Naive thymus-derived CD4-positive, alpha-beta T cell (primary cell): ENCODE data around the gene SLC16A9. TPM values are rescaled to one million over a fixed set of nuclear protein-coding genes. Genes with fewer than 3 reads are reported as not detected.

Experiments
- ATAC-seq: fragments of 150-1000 bp; cut with Tn5 transposase; 2 replicates; pipeline ENCODE4 v1.10.0; 2021; ENCODE audit warnings: mild to moderate bottlenecking, moderate library complexity
- CTCF ChIA-PET: fragments of 350-600 bp; sonication (Branson Sonifier 250); formaldehyde crosslinking; loops from one replicate; lab custom pipeline; 2021; ENCODE audit warnings: antibody characterized with exemption; lab: Charles Lee
- POLR2A ChIA-PET: fragments of 350-600 bp; sonication (Branson Sonifier 250); formaldehyde crosslinking; loops from one replicate; lab custom pipeline; 2021; ENCODE audit warnings: antibody characterized with exemption, inconsistent platforms; lab: Charles Lee
- DNase-seq, 9 donors: peaks; one replicate each; pipeline versions ENCODE4 v3.0.0 to v3.0.0-alpha.2; 2020 to 2022; ENCODE audit warnings: mixed read lengths in 1 of 9
- H3K27ac ChIP-seq: one replicate; pipeline ENCODE4 v1.7.0; 2013; ENCODE audit warnings: mild to moderate bottlenecking, low read depth, low read length, moderate library complexity
- H3K27me3 ChIP-seq, 2 donors: one replicate each; pipeline ENCODE4 v1.7.0; 2013; ENCODE audit warnings: low read length in 2 of 2, mild to moderate bottlenecking in 2 of 2, moderate library complexity in 2 of 2; ENCODE audit not compliant: control insufficient read depth in 2 of 2, insufficient read depth in 2 of 2
- H3K36me3 ChIP-seq, 3 experiments: 1 replicate in 2 of 3; 2 replicates in 1 of 3; pipeline ENCODE4 v1.7.0; 2013; ENCODE audit warnings: low read length in 3 of 3, mild to moderate bottlenecking in 3 of 3, moderate library complexity in 1 of 3; ENCODE audit not compliant: insufficient read depth in 3 of 3, control insufficient read depth in 2 of 3
- H3K4me1 ChIP-seq, 2 donors: one replicate each; pipeline ENCODE4 v1.7.0; 2013; ENCODE audit warnings: low read length in 2 of 2, mild to moderate bottlenecking in 2 of 2, moderate library complexity in 1 of 2; ENCODE audit not compliant: control insufficient read depth in 2 of 2, insufficient read depth in 2 of 2
- H3K4me3 ChIP-seq: 2 replicates; pipeline ENCODE4 v1.7.0; 2013; ENCODE audit warnings: mild to moderate bottlenecking, low read length
- H3K9me3 ChIP-seq, 3 experiments: 1 replicate in 2 of 3; 2 replicates in 1 of 3; pipeline ENCODE4 v1.7.0; 2013; ENCODE audit warnings: low read length in 3 of 3; ENCODE audit not compliant: control insufficient read depth in 2 of 3
- H3K27ac Mint-ChIP-seq, 9 donors: one replicate each; pipeline ENCODE4 v1.8.0; 2020 to 2022; ENCODE audit warnings: mixed read lengths in 9 of 9, mild to moderate bottlenecking in 8 of 9, moderate library complexity in 5 of 9, inconsistent platforms in 2 of 9
- H3K27me3 Mint-ChIP-seq, 5 donors: one replicate each; pipeline ENCODE4 v1.8.0; 2021 to 2022; ENCODE audit warnings: mixed read lengths in 5 of 5, mild to moderate bottlenecking in 1 of 5
- H3K36me3 Mint-ChIP-seq, 5 donors: one replicate each; pipeline ENCODE4 v1.8.0; 2020 to 2022; ENCODE audit warnings: mixed read lengths in 5 of 5, mild to moderate bottlenecking in 3 of 5, inconsistent platforms in 1 of 5
- H3K4me1 Mint-ChIP-seq, 7 donors: one replicate each; pipeline ENCODE4 v1.8.0; 2020 to 2022; ENCODE audit warnings: mixed read lengths in 7 of 7, mild to moderate bottlenecking in 3 of 7, inconsistent platforms in 1 of 7
- H3K4me3 Mint-ChIP-seq, 10 donors: one replicate each; pipeline ENCODE4 v1.8.0; 2020 to 2022; ENCODE audit warnings: mild to moderate bottlenecking in 10 of 10, mixed read lengths in 10 of 10, moderate library complexity in 6 of 10, inconsistent platforms in 2 of 10
- H3K9me3 Mint-ChIP-seq, 11 donors: one replicate each; pipeline ENCODE4 v1.8.0; 2020 to 2022; ENCODE audit warnings: mixed read lengths in 11 of 11, mild to moderate bottlenecking in 4 of 11, inconsistent platforms in 1 of 11, moderate library complexity in 1 of 11
- intact Hi-C, 2 donors: fragments of 100-400 bp; cut with micrococcal nuclease; formaldehyde crosslinking; loops; one replicate each; pipeline ENCODE4 v1.15.1; 2023
- polyA plus RNA-seq, 2 donors: library from polyadenylated mRNA; unstranded; fragments of 300-500 nt; fragmentation: Illumina TruSeq; gene quantifications; one replicate each; pipeline ENCODE4 v1.2.3, GENCODE V29; 2021
- total RNA-seq, 6 experiments: library from RNA in 5 of 6; stranded (reverse) in 5 of 6; gene quantifications; 1 replicate in 5 of 6; 2 replicates in 1 of 6; pipeline ENCODE4 v1.2.3 and lab custom pipeline; 2021 to 2026

The SLC16A9 gene
- total RNA-seq, result 1 to 10 TPM in 1 of 5 experiments, not detected in 4; 1.5 TPM
- not detected for polyA plus RNA-seq
- total RNA-seq (lab: John Stamatoyannopoulos, UW), result not detected

DNA sequence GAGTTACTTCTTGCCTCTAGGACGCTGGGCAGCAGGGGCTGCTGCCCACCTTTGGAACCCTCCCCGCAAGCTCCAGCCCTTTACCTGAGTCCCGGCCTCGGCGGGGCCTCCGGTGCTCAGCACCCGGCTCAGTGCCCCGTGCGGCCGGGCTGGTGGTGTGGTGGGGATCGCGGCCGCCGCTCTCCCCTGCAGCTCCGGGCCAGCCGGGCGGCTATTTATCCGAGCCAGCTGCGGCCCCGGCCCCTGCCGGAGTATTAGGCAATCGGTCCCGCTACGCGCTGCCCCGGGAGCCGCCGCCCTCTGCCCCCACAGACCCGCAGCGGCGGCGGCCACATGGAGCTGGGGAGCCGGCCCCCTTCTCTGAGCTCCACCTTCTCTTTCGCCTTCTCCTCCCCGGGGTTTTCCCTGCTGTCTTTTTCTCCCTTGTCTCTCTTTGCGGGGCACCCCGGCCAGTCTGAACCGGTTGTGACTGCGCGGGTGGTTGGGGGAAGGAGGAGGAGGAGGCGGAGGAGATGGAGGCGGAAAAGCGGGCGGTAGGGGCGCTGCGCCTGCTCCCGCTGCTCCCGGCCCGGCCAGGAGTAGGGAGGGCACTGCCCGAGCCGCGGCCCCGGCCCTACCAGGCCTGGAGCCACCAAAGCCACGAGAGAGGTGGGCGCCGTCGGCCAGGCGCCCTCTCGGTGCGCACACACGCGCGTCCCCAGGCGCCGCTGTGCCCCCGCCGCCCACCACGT lies at the start of gene SLC16A9:
Gene SLC16A9, minus strand, starts transcription at position 456 of the 731 bp plus-strand sequence. CDS start 25,559 bp downstream, outside the sequence.
- H3K4me3 Mint-ChIP-seq, result peak within 1 kb of the TSS in 8 of 10 donors; percentile 2 to 86 (median 48)

DNA sequence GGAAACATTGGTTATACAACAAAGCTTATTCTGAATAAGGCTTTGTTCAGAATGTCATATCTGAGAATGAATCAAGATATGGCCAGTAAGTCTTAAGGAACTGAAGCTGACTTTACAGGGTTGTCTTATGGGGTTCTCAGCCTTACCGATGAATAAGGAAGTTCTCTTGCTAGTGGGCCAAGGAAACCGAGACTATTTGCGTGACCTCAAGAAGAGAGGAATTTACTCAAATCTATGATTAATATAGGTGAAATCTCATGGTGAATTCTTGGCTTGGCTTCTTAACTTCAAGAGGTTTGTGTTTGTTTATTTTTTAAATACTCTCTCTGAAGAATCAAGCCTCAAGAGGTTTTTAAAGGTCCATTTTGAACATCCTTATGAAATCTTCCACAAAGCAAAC lies 48.3 kb upstream of the SLC16A9 start:
- no peak overlapping the region for H3K27ac Mint-ChIP-seq
- POLR2A ChIA-PET, result no interaction called here

More for the DNA sequence above, at the start of gene SLC16A9:
- Histone ChIP-seq H3K9me3 (no peaks in the 10 kb centered on the region), H3K27me3 (no peaks in the 10 kb centered on the region), H3K4me3 (no peak within 1 kb of the TSS), H3K27ac (no peak within 1 kb of the TSS), H3K4me1 (no peaks in the 10 kb centered on the region), H3K36me3 (no peaks in the 10 kb centered on the region)
- ATAC-seq (peak; percentile 60), DNase-seq (peak in 2 of 9 donors; percentile 1 to 75)
- Mint-ChIP-seq H3K27ac (peak within 1 kb of the TSS in 1 of 9 donors; percentile 34), H3K9me3 (no peaks in the 10 kb centered on the region), H3K27me3 (peaks cover 67 to 77% (median 70%) of the 10 kb centered on the region in 5 donors), H3K36me3 (no peaks in the 10 kb centered on the region), H3K4me1 (peaks cover 0 to 13% (median 0%) of the 10 kb centered on the region in 7 donors)
- ChIA-PET CTCF (no interaction called here), POLR2A (no interaction called here)
- intact Hi-C loops, result loop anchor here in 1 of 2 donors (1.0 to 5.0 kb wide), 3 partner anchors 83 to 197 kb away; partner anchors contain the start of gene CCDC6

GRCh38 chr10:59754951-59755350 lies 45.3 kb upstream of the SLC16A9 start:
- Mint-ChIP-seq H3K9me3 (peaks cover 0 to 5% (median 0%) of the 10 kb centered on the region in 11 donors), H3K4me1 (no peaks in the 10 kb centered on the region), H3K27me3 (peaks cover 0 to 20% (median 11%) of the 10 kb centered on the region in 5 donors), H3K4me3 (no peak overlapping the region), H3K36me3 (no peaks in the 10 kb centered on the region), H3K27ac (no peak overlapping the region)
- Histone ChIP-seq H3K4me1 (no peaks in the 10 kb centered on the region), H3K36me3 (no peaks in the 10 kb centered on the region), H3K9me3 (no peaks in the 10 kb centered on the region), H3K27me3 (no peaks in the 10 kb centered on the region), H3K4me3 (no peak overlapping the region), H3K27ac (no peak overlapping the region)
- ATAC-seq (no peak), DNase-seq (no peak)
- POLR2A ChIA-PET, result no interaction called here
- CTCF ChIA-PET, result no interaction called here
- intact Hi-C loops, result no loop called here

More for the DNA sequence above, 48.3 kb upstream of the SLC16A9 start:
- H3K9me3 ChIP-seq, result no peaks in the 10 kb centered on the region
- no peaks in the 10 kb centered on the region for H3K36me3 ChIP-seq
- intact Hi-C loops, result no loop called here
- no peaks in the 10 kb centered on the region for H3K27me3 ChIP-seq
- peaks cover 0 to 11% (median 7%) of the 10 kb centered on the region in 5 donors for H3K27me3 Mint-ChIP-seq
- no peaks in the 10 kb centered on the region for H3K4me1 ChIP-seq
- no peak overlapping the region for H3K4me3 Mint-ChIP-seq
- H3K4me3 ChIP-seq, result no peak overlapping the region
- H3K36me3 Mint-ChIP-seq, result no peaks in the 10 kb centered on the region
- H3K27ac ChIP-seq, result no peak overlapping the region
- ATAC-seq (no peak), DNase-seq (no peak)
- H3K4me1 Mint-ChIP-seq, result no peaks in the 10 kb centered on the region
- CTCF ChIA-PET, result no interaction called here
- peaks cover 0 to 15% (median 3%) of the 10 kb centered on the region in 11 donors for H3K9me3 Mint-ChIP-seq

- intact Hi-C loops, result no loop called here
- DNase-seq (no peak), ATAC-seq (no peak)
- Histone ChIP-seq H3K4me3 (no peak within 1 kb of the TSS), H3K36me3 (no peaks in the 10 kb centered on the region), H3K9me3 (no peaks in the 10 kb centered on the region), H3K27ac (no peak within 1 kb of the TSS), H3K4me1 (no peaks in the 10 kb centered on the region), H3K27me3 (no peaks in the 10 kb centered on the region)
- ChIA-PET CTCF (no interaction called here), POLR2A (no interaction called here)
- no peak within 1 kb of the TSS for H3K4me3 Mint-ChIP-seq
- no peaks in the 10 kb centered on the region for H3K4me1 Mint-ChIP-seq
- no peaks in the 10 kb centered on the region for H3K9me3 Mint-ChIP-seq
- no peaks in the 10 kb centered on the region for H3K36me3 Mint-ChIP-seq
- no peak within 1 kb of the TSS for H3K27ac Mint-ChIP-seq
- H3K27me3 Mint-ChIP-seq, result peaks cover 0 to 25% (median 15%) of the 10 kb centered on the region in 5 donors
Measured at GRCh38 chr10:59753267-59753666, 43.6 kb upstream of the SLC16A9 start, which contains the start of gene MRLN. Gene MRLN (minus strand): TSS chr10:59753455.

- Mint-ChIP-seq H3K9me3 (no peaks in the 10 kb centered on the region), H3K27me3 (peaks cover 4 to 32% (median 21%) of the 10 kb centered on the region in 5 donors), H3K36me3 (no peaks in the 10 kb centered on the region), H3K4me3 (no peak overlapping the region), H3K4me1 (no peaks in the 10 kb centered on the region), H3K27ac (no peak overlapping the region)
- no peaks in the 10 kb centered on the region for H3K27me3 ChIP-seq
- no peak overlapping the region for H3K27ac ChIP-seq
- H3K4me1 ChIP-seq, result no peaks in the 10 kb centered on the region
- intact Hi-C loops, result no loop called here
- no peak for ATAC-seq
- no peak for DNase-seq
- H3K9me3 ChIP-seq, result no peaks in the 10 kb centered on the region
- no peaks in the 10 kb centered on the region for H3K36me3 ChIP-seq
- ChIA-PET POLR2A (no interaction called here), CTCF (no interaction called here)
- no peak overlapping the region for H3K4me3 ChIP-seq
Measured at GRCh38 chr10:59752278-59752940, 42.8 kb upstream of the SLC16A9 start.

- Mint-ChIP-seq H3K9me3 (peaks cover 0 to 5% (median 0%) of the 10 kb centered on the region in 11 donors), H3K4me1 (no peaks in the 10 kb centered on the region), H3K4me3 (no peak overlapping the region), H3K36me3 (no peaks in the 10 kb centered on the region), H3K27me3 (peaks cover 8 to 34% (median 16%) of the 10 kb centered on the region in 5 donors), H3K27ac (no peak overlapping the region)
- no peaks in the 10 kb centered on the region for H3K9me3 ChIP-seq
- CTCF ChIA-PET, result no interaction called here
- no peaks in the 10 kb centered on the region for H3K4me1 ChIP-seq
- intact Hi-C loops, result no loop called here
- no peak overlapping the region for H3K4me3 ChIP-seq
- H3K36me3 ChIP-seq, result no peaks in the 10 kb centered on the region
- POLR2A ChIA-PET, result no interaction called here
- no peaks in the 10 kb centered on the region for H3K27me3 ChIP-seq
- no peak overlapping the region for H3K27ac ChIP-seq
- DNase-seq, result no peak
- ATAC-seq, result no peak
Measured at GRCh38 chr10:59750155-59750945, 40.7 kb upstream of the SLC16A9 start.
